HG02571 (cell line): ENCODE data around the gene NISCH.
A peak's percentile ranks its signal among the peaks of the same experiment; 100 is the strongest.

Experiments
- ATAC-seq: cut with Tn5 transposase; IDR thresholded peaks from one replicate; pipeline ENCODE4 v1.9.1; 2021; ENCODE audit warnings: mild to moderate bottlenecking, moderate library complexity; ENCODE audit not compliant: unreplicated experiment

Gene NISCH

DNA sequence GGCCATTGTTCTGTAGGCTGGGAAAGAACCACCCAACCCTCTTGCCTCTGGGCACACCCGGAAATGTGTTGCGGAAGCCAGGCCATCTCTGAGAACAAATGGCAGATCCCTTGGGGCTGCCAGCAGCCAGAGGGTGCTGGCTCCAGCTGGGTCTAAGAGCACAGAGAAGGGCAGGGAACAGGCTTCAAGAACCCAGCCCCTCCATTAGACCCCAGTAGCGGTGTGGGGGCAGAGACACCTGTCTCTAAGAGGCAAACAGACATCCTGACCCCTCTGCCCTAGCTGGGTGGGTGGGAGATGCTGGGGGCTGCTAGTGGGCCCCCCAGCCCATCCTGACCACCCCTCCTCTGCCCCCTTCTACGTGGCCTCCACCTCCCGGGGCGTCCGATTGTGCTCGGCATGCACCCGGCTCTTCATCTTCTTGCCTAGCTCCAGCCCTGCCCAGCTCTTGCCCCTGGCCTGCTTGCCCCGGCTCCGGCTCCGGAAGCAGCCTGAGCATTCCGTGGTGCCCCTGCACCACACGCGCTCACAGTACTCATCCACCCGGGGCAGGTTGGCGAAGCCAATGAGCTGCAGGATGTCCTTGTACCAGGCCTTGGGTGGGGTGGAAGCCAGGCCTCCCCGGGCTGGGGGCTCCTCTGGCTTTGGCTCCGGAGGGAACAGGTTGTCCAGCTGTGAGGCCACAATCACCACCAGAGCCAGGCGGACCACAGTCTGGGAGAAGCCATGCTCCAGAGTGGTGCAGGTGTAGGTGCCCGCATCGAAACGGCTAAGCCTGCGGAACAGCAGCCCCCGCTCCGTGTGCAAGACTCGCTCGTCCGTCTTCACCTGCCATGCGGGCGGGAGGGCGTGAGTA is 19.9 kb upstream of the NISCH start:
- no peak for ATAC-seq

- ATAC-seq: no peak
Observed at GRCh38 chr3:52436500-52437149, 18.8 kb upstream of the NISCH start.

DNA sequence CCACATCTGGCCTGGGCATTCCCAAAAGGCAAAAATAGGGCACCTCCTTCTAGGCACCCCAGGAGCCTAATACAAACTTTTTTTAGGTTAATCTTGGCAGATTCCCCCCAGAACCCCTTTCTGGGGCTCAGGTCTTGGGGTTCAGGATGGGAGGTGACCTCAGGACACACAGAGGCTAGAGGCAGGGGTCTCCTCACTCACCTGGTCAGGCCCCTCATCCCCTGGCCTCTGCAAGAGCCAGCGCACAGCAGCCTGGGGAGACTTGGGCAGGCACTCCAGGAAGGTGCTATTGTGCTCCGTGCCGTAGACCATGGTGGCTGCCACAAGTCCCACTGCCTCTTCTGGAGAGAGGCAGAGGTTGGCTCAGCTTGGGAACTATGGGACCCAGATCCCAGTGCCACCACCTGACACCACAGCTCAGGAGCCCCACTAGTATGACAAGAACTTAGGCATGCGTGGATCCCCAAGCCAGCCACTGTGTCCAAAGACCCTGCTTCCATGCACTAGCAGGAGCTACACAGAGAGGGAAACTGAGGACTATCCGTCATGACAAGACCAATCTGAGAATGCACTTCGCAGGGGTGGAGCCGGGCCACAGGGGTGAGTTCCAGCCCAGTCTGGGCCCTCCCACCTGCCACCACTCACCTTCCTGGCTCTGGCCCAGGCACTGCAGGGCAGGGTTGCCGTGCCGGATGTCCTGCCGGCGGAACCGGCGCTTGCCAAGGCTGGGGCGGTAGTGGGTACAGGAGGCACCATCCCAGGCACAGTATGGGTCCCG is 17.9 kb upstream of the NISCH start:
- ATAC-seq: no peak

- ATAC-seq: no peak
Observed at GRCh38 chr3:52438104-52438376, 17.4 kb upstream of the NISCH start.

DNA sequence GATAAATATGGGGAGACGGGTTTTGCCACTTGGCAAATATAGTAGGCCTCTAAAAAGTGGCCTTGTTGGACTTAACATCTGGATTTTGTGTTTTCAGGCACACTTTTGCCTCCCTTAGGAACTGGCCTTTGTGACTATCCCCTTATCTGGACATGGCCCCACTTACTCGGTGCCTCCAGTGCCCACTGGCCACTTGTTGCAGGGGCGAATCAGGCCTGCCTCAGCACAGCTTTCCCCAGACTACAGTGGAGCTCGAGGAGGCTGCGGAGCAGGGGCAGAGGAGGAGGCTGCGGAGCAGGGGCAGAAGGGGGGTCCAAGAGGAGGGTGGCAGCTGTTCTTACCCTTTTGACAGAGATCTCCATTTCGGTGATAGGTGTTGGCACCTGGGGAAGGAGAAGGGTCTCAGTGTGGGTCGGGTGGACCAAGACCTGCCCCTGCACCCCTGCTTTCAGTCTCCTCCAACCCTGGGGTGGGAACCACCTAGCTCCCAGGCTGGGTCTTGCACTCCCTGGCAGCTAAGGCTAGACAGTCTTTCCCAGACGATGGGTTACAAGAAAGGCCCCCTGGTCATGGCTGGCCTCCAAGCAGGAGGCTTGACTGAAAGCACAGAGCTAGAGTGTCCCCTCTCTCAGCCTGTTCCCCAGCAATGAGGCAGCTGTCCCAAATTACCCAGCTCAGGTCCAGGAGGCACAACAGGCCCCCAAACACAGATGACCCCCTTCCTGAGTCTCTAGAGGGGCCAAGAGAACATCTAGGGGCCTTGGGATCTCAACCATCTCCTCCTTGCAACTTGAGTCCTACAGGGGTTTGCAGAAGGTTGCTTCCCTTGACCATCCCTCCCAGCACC is 16.6 kb upstream of the NISCH start:
- no peak for ATAC-seq

- ATAC-seq: no peak
Observed at GRCh38 chr3:52439426-52440248, 15.8 kb upstream of the NISCH start.

- no peak for ATAC-seq
Observed at GRCh38 chr3:52440249-52440551, 15.2 kb upstream of the NISCH start.

GRCh38 chr3:52440671-52441070 is 14.7 kb upstream of the NISCH start:
- ATAC-seq: no peak

DNA sequence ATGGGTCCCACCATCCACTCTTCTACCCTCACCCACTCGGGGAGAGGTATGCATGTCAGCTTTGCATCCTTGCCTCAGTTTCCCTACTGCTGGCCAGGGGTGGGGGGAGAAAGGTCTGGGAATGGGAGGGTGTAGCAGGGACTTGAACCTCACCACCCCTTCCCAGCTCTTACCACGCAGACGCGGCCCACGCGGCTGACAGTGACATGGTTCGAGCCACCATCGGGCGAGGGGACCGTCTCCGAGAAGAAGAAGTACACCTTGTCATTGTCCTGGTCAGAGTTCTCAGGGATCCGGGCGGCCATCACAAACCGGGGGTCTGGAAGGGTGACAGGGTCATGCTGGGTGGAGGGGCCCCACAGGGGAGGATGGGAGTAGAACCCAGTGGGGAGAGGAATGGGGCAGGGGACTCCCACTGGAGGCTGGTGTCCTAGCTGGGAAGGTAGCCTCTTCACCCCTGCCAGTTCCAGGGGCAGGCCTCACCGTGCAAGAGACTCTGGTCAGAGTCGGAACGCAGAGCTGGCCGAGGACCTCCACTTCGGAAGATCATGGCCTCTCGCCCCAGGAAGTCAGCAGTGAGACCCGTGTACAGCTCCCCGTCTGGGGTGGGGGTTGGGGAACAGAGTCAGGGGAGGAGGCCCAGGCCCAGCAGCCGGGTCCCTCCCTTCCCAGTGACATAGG is 14.2 kb upstream of the NISCH start:
- ATAC-seq: no peak

DNA sequence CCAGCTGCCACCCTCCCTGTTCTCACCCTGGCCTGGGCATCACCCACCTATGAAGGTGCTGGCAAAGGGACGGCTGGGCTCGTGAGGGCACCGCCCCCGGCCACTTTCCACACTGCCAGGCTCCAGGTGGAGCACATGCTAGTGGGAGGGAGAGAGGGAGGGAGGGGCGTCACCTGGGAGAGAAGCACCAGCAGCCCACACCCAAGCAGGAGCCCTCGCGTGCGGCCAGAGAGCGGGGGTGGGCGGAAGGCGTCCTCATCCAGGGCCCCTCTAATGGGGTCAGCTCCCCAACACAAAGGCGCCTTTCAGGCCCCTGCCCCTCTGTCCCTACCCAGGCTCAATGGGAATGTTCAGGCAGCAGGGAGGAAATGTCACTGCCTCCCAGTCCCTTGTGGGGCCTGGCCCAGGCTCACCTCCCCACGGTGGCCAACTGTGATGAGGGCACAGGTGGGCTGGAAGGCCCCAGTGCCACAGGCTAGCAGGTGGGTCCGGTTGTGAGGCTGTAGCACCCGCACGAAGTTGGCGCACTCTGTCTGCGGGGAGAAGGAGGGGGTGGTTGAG is 13.6 kb upstream of the NISCH start:
- no peak for ATAC-seq

DNA sequence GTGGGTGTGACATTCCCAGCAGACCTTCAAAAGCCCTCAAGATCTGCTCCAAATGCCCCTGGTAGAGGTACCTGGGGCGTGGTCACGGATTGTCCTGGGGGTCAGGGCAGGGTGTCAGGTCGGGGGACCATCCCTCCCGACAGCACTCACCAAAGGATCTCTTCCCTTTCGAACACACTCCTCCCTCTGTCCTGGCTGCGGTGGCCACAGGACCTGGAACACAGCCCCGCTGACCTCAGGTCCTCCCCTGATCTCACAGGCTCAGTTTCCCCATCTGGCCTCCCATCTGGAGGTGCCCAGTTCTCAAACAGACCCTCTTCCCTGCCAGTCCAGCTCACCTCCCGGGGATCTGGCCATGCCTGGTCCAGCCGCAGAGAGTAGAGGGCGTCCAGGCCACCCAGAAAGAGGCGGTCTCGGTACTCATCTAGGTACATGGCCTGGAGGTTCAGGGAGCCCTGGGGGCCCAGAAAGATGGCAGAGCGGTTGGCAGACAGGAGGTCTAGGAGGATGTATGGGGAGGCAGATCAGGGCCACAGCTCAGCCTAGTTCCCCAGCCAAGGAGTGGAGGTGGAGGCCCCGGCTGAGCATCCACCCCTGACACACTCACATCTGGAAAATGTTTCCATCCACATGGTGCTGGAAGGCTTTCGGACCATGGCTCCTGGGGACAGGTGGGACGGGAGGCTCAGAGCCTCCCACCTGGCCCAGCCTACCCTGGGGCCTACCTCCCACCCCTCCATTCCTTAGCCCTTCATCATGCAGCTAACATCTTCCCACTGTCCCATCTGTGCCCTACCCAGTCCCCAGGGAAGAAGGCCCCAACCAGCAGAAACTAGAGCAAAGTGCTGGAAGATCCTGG is 12.8 kb upstream of the NISCH start:
- ATAC-seq: no peak

GRCh38 chr3:52443268-52443610 is 12.2 kb upstream of the NISCH start:
- ATAC-seq: no peak

DNA sequence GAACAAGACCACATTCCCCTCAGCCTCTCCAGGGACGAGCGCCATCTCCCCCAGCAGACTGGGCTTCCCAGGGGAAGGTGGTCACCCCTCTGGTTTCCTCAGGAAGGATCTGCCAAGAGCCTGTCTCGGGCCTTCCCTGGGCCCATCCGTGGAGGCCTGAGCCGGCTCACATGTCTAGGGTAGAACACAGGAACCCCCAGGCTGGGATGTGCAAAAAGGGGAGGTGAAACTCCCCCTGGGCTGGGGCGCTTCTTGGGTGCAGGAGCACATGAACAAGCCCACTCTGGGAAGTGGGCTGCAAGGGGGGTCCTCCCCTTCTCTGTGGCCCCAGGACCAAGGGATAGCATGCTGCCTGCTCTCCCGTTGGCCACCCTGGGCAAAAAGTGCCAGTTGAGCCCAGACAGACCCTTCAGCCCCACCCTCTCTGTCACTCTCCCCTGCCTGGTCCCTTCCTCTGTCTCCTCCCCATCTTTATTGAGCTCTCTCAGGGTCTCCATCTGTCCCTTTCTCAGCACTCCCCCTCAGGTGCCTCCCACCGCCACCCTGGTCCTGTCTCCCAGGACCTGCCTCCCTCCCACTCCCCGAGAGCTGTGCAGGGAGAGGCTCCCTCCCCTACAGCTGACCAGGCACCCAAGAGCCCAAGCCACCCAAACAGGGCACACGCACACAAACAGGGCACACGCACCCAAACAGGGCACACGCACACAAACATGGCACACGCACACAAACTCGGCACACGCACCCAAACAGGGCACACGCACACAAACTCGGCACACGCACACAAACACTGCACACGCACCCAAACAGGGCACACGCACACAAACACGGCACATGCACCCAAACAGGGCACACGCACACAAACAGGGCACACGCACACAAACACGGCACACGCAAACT is 11.4 kb upstream of the NISCH start:
- no peak for ATAC-seq

DNA sequence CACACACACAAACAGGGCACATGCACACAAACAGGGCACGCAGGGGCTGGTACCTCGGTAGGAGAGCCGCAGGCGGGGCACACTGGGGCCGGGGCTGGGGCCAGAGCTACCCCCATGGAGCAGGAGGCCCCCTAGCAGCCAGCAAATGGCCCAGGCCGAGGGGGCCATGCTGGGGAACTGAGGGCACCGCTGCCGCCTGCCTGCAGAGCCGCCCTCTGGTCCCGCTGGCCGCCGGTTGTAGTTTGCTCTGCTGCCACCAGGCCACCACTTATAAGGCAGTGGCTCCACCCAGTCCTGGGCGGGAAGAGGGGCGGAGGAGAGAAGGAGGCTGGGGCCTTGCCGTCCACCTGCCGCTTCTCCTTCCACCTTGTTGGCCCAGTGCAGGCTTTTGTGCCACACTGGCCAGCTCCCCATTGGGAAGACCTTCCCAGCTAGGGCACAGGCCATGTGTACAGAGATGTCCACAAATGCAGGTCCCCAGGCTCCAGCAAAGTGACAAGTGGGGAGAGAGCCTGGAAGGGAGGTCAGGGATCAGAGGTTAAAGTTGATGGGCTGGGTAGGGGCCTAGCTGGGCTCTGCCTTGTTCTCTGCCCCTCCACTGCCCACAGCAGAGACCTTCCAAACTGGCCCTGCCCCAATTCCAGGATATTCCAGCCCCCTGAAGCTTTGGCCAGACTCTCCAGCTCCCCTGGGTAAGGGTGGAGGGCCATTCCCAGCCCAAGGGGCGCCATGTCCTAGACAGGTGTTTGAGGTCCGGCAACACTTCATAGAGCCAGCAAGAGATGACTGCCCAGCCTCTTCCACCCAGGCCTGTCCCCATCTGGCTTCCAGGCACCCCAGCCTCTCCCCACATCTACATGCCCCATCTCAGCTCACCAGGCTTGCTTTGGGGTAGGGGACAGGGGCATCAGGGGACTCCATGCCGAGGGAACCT is 10.3 kb upstream of the NISCH start, which contains the start of gene SEMA3G:
Gene SEMA3G (minus strand): TSS at position 244 of the 934 bp plus-strand sequence. CDS start 76 bp downstream, at position 168.
- ATAC-seq: peak; percentile 75

DNA sequence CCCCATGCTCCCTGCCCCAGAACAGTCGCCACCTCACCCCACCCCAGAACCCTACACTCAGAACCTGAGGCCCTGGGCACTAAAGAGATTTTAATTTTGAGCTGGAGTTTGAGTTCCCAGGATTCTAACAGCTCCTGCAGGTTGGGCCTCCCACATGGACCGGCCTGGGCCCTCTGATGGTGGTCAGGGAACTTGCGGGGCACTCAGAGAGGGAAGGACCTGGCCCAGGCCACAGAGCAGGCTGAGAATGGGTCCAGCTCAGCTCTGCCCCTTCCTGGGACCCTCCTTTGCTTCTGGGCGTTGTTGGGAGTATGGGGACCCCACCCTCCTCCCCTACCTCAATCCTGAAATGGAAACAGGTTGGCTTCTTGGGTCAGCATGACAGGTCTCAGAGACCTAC is 9.4 kb upstream of the NISCH start:
- no peak for ATAC-seq
